ENCODE data around the gene VWA5B2. TPM values are rescaled to one million over a fixed set of nuclear protein-coding genes. Genes with fewer than 3 reads are reported as not detected.

The VWA5B2 gene
- total RNA-seq, 1 experiment from 2014 or later = not detected

DNA sequence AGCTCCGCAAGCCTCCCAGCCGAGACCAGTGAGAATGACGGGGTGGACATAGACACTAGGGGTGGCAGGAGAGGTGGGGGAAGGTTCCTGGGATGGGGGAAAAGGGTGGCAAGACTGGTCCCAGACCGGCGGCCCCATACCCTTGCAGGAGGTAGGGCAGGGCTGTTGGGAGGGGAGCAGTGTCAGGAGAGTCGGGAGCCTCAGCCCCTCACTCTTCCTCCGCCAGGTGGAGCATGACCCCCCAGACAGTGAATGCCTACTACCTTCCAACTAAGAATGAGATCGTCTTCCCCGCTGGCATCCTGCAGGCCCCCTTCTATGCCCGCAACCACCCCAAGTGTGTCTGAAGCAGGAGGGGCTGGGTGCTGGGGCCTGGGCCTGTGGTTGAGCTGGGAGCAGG lies 60.9 kb downstream of the VWA5B2 start:
- TF ChIP-seq, protein P1, sequence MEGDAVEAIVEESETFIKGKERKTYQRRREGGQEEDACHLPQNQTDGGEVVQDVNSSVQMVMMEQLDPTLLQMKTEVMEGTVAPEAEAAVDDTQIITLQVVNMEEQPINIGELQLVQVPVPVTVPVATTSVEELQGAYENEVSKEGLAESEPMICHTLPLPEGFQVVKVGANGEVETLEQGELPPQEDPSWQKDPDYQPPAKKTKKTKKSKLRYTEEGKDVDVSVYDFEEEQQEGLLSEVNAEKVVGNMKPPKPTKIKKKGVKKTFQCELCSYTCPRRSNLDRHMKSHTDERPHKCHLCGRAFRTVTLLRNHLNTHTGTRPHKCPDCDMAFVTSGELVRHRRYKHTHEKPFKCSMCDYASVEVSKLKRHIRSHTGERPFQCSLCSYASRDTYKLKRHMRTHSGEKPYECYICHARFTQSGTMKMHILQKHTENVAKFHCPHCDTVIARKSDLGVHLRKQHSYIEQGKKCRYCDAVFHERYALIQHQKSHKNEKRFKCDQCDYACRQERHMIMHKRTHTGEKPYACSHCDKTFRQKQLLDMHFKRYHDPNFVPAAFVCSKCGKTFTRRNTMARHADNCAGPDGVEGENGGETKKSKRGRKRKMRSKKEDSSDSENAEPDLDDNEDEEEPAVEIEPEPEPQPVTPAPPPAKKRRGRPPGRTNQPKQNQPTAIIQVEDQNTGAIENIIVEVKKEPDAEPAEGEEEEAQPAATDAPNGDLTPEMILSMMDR (IDR thresholded peaks at IDR 0.05; ENCODE audit: unreplicated experiment) = no peak
- no peaks in the 10 kb centered on the region for H3K9me3 Mint-ChIP-seq (ENCODE audit: unreplicated experiment)
- H3K36me3 Mint-ChIP-seq (ENCODE audit: insufficient read depth, unreplicated experiment) = no peaks in the 10 kb centered on the region
- intact Hi-C loops (cut with micrococcal nuclease) = no loop called here
- BruUV-seq (replicated peaks) = no TSS peak
- no peak overlapping the region for H3K27ac Mint-ChIP-seq (ENCODE audit: low read depth, unreplicated experiment)
- H3K4me1 Mint-ChIP-seq (ENCODE audit: insufficient read depth, unreplicated experiment) = no peaks in the 10 kb centered on the region
- no peak for DNase-seq (ENCODE audit: unreplicated experiment)
- POLR2A ChIA-PET = no interaction called here
- H3K27me3 Mint-ChIP-seq (ENCODE audit: insufficient read depth, unreplicated experiment) = peaks cover 14% of the 10 kb centered on the region
- H3K4me3 Mint-ChIP-seq (ENCODE audit: unreplicated experiment) = no peak overlapping the region
- CTCF ChIA-PET = interaction anchor here (0.7 to 2.2 kb wide), 5 partner anchors 11 to 397 kb away, joined by 3 to 6 read pairs (median 3); no protein-coding TSS in a partner anchor

DNA sequence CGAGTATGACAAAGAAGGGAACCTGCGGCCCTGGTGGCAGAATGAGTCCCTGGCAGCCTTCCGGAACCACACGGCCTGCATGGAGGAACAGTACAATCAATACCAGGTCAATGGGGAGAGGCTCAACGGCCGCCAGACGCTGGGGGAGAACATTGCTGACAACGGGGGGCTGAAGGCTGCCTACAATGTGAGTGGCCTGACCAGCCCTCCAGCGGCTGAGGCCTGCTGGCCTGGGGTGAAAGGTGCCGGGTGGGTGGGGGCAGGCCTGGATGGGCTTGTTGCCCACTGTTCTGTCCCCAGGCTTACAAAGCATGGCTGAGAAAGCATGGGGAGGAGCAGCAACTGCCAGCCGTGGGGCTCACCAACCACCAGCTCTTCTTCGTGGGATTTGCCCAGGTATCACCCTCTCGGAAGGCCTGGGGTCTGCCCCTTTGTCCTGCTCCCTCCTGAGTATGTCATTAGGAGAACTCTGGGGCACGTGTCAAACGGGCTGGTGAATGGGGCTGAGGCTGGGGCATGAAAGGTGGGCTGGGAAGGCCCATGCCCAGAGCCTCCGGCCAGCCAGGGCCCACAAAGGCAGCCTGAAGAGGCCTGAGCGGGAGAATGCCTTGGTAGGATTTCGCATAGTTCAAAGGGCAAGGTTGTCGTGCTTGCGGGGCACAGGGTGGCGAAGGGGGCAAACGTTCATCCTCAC lies 61.8 kb downstream of the VWA5B2 start:
- H3K27ac Mint-ChIP-seq (ENCODE audit: low read depth, unreplicated experiment) = peak overlapping the region; percentile 19

More for the DNA sequence above, 61.8 kb downstream of the VWA5B2 start:
- no peaks in the 10 kb centered on the region for H3K9me3 Mint-ChIP-seq (ENCODE audit: unreplicated experiment)
- H3K36me3 Mint-ChIP-seq (ENCODE audit: insufficient read depth, unreplicated experiment) = no peaks in the 10 kb centered on the region
- H3K27me3 Mint-ChIP-seq (ENCODE audit: insufficient read depth, unreplicated experiment) = peaks cover 6% of the 10 kb centered on the region
- CTCF ChIA-PET = interaction anchor here (1.1 kb wide), 1 partner anchor 45 kb away, joined by 4 read pairs; no protein-coding TSS in a partner anchor
- no peak overlapping the region for H3K4me3 Mint-ChIP-seq (ENCODE audit: unreplicated experiment)
- H3K4me1 Mint-ChIP-seq (ENCODE audit: insufficient read depth, unreplicated experiment) = no peaks in the 10 kb centered on the region
- DNase-seq (ENCODE audit: unreplicated experiment) = no peak
- BruUV-seq (replicated peaks) = no TSS peak
- POLR2A ChIA-PET = no interaction called here
- TF ChIP-seq, protein P1 (IDR thresholded peaks at IDR 0.05; ENCODE audit: unreplicated experiment) = no peak
- intact Hi-C loops (cut with micrococcal nuclease) = no loop called here

Small RNA genes lying within 50 kb of the gene (microRNA-seq; reads per million reads assigned to microRNA genes)
- gene MIR1224 = 0.53 reads per million

Other genes starting within 250 kb of the VWA5B2 start
- gene ABCC5, start 211.7 kb upstream of the VWA5B2 start, total RNA-seq (2022) = 16.5 and 17.9 TPM in 2 replicates
- not detected in 2 replicates for gene HTR3D, start 197.8 kb upstream of the VWA5B2 start, total RNA-seq (2022)
- not detected in 2 replicates for gene HTR3C, start 176.5 kb upstream of the VWA5B2 start, total RNA-seq (2022)
- not detected in 2 replicates for gene HTR3E, start 132.5 kb upstream of the VWA5B2 start, total RNA-seq (2022)
- 33.8 and 36.1 TPM in 2 replicates for gene EIF2B5, start 94.2 kb upstream of the VWA5B2 start, total RNA-seq (2022)
- gene DVL3, start 74.2 kb upstream of the VWA5B2 start, total RNA-seq (2022) = 73.4 and 74.5 TPM in 2 replicates
- gene AP2M1, start 54.7 kb upstream of the VWA5B2 start, total RNA-seq (2022) = 280 and 301 TPM in 2 replicates
- 62.7 and 73.9 TPM in 2 replicates for gene ABCF3, start 43.4 kb upstream of the VWA5B2 start, total RNA-seq (2022)
- gene ALG3, start 19.4 kb downstream of the VWA5B2 start, total RNA-seq (2022) = 60.4 and 77.8 TPM in 2 replicates
- gene EEF1AKMT4, start 20.1 kb downstream of the VWA5B2 start, total RNA-seq (2022) = 4.9 and 10.1 TPM in 2 replicates
- gene CAMK2N2, start 32.0 kb downstream of the VWA5B2 start, total RNA-seq (2022) = 6.1 TPM in 2 replicates
- not detected in 2 replicates for gene ECE2, start 46.4 kb downstream of the VWA5B2 start, total RNA-seq (2022)
- 275 and 284 TPM in 2 replicates for gene PSMD2, start 69.7 kb downstream of the VWA5B2 start, total RNA-seq (2022)
- 522 and 536 TPM in 2 replicates for gene EIF4G1, start 85.0 kb downstream of the VWA5B2 start, total RNA-seq (2022)
- gene FAM131A, start 108.0 kb downstream of the VWA5B2 start, total RNA-seq (2022) = 11.1 and 12.9 TPM in 2 replicates
- gene CLCN2, start 132.0 kb downstream of the VWA5B2 start, total RNA-seq (2022) = 4.5 and 5.5 TPM in 2 replicates
- gene POLR2H, start 132.1 kb downstream of the VWA5B2 start, total RNA-seq (2022) = 81.5 and 91.5 TPM in 2 replicates
- not detected in 2 replicates for gene THPO, start 148.6 kb downstream of the VWA5B2 start, total RNA-seq (2022)
- not detected in 2 replicates for gene CHRD, start 150.5 kb downstream of the VWA5B2 start, total RNA-seq (2022)

Measured in MCF 10A (cell line).